ENCODE measurements around the gene PDCD1. TPM values are rescaled to one million over a fixed set of nuclear protein-coding genes. Genes with fewer than 3 reads are reported as not detected.

PDCD1 gene
- total and polyA plus RNA-seq, 2 of the 13 experiments (the other 11 are each of a cell fraction or from before 2014, with no cell fraction given) = 0.04 TPM; not detected in 1

- Histone ChIP-seq H3K4me2 (ENCODE audit: low read depth, low read length) (no peak overlapping the region), H3K79me2 (ENCODE audit: insufficient read depth, low read length) (no peaks in the 10 kb centered on the region), H4K20me1 (ENCODE audit: insufficient read depth, low read length) (no peaks in the 10 kb centered on the region), H2AFZ (ENCODE audit: low read length) (no peak overlapping the region), H3K4me1 (ENCODE audit: insufficient read depth, low read length) (peaks cover 26% of the 10 kb centered on the region), H3K27ac (ENCODE audit: extremely low read length, insufficient read depth, low read length) (no peak overlapping the region), H3K36me3 (replicated peaks in 1 of 2; ENCODE audit: control insufficient read depth in 1 of 2, insufficient read depth in 2 of 2, low read length in 2 of 2) (no peaks in the 10 kb centered on the region), H3K9me3 (ENCODE audit: low read length) (no peaks in the 10 kb centered on the region), H3K4me3 (replicated peaks in 1 of 3; ENCODE audit: insufficient read depth in 1 of 3, low read depth in 2 of 3, low read length in 3 of 3) (no peak overlapping the region), H3K9ac (ENCODE audit: insufficient read depth, low read depth, low read length) (no peak overlapping the region), H3K27me3 (ENCODE audit: control insufficient read depth in 1 of 2, insufficient read depth in 2 of 2, low read length in 2 of 2) (peaks cover 25 to 79% of the 10 kb centered on the region in 2 experiments)
- 55% methylated on average over 27 of the region's 29 CpGs for WGBS (ENCODE audit: low lambda C conversion rate)
- FAIRE-seq (no peak), ATAC-seq (no peak; the same call in 2 of the 3 replicates), DNase-seq (ENCODE audit: low spot score) (no peak)
- no peak for TF ChIP-seq ZNF335 (CRISPR knock-in tag; IDR thresholded peaks at IDR 0.05)
- TF ChIP-seq MED13 (CRISPR knock-in tag; IDR thresholded peaks at IDR 0.05) = no peak
- no peak for TF ChIP-seq MLLT10 (CRISPR knock-in tag; IDR thresholded peaks at IDR 0.05)
- no peak for TF ChIP-seq FOSL1 (CRISPR knock-in tag; IDR thresholded peaks at IDR 0.05; ENCODE audit: borderline replicate concordance)
- TF ChIP-seq, protein P1, sequence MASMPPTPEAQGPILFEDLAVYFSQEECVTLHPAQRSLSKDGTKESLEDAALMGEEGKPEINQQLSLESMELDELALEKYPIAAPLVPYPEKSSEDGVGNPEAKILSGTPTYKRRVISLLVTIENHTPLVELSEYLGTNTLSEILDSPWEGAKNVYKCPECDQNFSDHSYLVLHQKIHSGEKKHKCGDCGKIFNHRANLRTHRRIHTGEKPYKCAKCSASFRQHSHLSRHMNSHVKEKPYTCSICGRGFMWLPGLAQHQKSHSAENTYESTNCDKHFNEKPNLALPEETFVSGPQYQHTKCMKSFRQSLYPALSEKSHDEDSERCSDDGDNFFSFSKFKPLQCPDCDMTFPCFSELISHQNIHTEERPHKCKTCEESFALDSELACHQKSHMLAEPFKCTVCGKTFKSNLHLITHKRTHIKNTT (CRISPR knock-in tag; IDR thresholded peaks at IDR 0.05) = no peak
- no peak for TF ChIP-seq KDM3A (CRISPR knock-in tag; IDR thresholded peaks at IDR 0.05; ENCODE audit: low read depth)
- TF ChIP-seq CBX1 (IDR thresholded peaks at IDR 0.05; ENCODE audit: low read depth) = no peak
- TF ChIP-seq CCDC6 (CRISPR knock-in tag; IDR thresholded peaks at IDR 0.05) = no peak
- no peak for TF ChIP-seq ZNF549 (CRISPR knock-in tag; IDR thresholded peaks at IDR 0.05)
- TF ChIP-seq PTBP1 (IDR thresholded peaks at IDR 0.05; ENCODE audit: low read depth, low read length, poor library complexity, severe bottlenecking) = no peak
- no peak for TF ChIP-seq ZNF713 (CRISPR knock-in tag; IDR thresholded peaks at IDR 0.05)
- no peak for TF ChIP-seq ZNF280D (CRISPR knock-in tag; IDR thresholded peaks at IDR 0.05)
- no peak for TF ChIP-seq ZNF788 (CRISPR knock-in tag; IDR thresholded peaks at IDR 0.05; ENCODE audit: borderline replicate concordance)
- TF ChIP-seq SMARCC2 (IDR thresholded peaks at IDR 0.05) = no peak
- ChIA-PET POLR2A (no interaction called here), CTCF (ENCODE audit: low intra/inter-chr PET ratio, low total read pairs) (no interaction called here)
- in situ Hi-C loops (cut with HindIII; ENCODE audit: extremely low pct_ligation_motif_present, low pct_unique_long_range_greater_than_20kb) = no loop called here
- BruUV-seq (replicated peaks) = no TSS peak
- intact Hi-C loops (cut with micrococcal nuclease; ENCODE audit: unreplicated experiment) = no loop called here
Measured at GRCh38 chr2:241904791-241905710, 46.4 kb upstream of the PDCD1 start.
